Measurements from ENCODE around the gene CMIP.

CMIP gene

GRCh38 chr16:81752225-81752875 lies 307.7 kb downstream of the CMIP start:
- Histone ChIP-seq H2BK5ac (ENCODE audit: low read depth, low read length, poor library complexity, severe bottlenecking) (no peak overlapping the region), H2AK5ac (ENCODE audit: low read length, severe bottlenecking) (no peak overlapping the region), H3K27me3 (ENCODE audit: control insufficient read depth in 1 of 2, insufficient read depth in 1 of 2, low read length in 2 of 2) (no peaks in the 10 kb centered on the region), H3K4ac (ENCODE audit: low read depth in 1 of 2, low read length in 2 of 2) (no peak overlapping the region), H3K23ac (ENCODE audit: low read length in 2 of 2) (no peak overlapping the region), H3K79me1 (replicated peaks; ENCODE audit: low read length, poor library complexity, severe bottlenecking) (no peaks in the 10 kb centered on the region), H2BK15ac (ENCODE audit: low read depth, poor library complexity, severe bottlenecking) (no peak overlapping the region), H3K4me1 (ENCODE audit: control insufficient read depth, insufficient read depth, low read depth, low read length) (peaks cover 7% of the 10 kb centered on the region), H3K27ac (ENCODE audit: low read length, poor library complexity, severe bottlenecking) (no peak overlapping the region), H3K36me3 (ENCODE audit: control insufficient read depth in 1 of 2, insufficient read depth in 2 of 2, low read depth in 1 of 2, low read length in 2 of 2) (no peaks in the 10 kb centered on the region), H2AFZ (ENCODE audit: low read depth, low read length) (peak overlapping the region; percentile 78), H3K18ac (ENCODE audit: low read depth in 1 of 2, low read length in 2 of 2) (peak overlapping the region in 1 of 2 experiments; percentile 1), H4K91ac (ENCODE audit: low read length) (no peak overlapping the region), H2BK120ac (ENCODE audit: low read depth, low read length) (no peak overlapping the region), H3K9me3 (ENCODE audit: control insufficient read depth, low read length) (no peaks in the 10 kb centered on the region), H2BK12ac (ENCODE audit: low read length in 2 of 2) (no peak overlapping the region), H3K9ac (ENCODE audit: low read length) (no peak overlapping the region), H4K8ac (ENCODE audit: low read length) (peak overlapping the region; percentile 54), H3K4me2 (ENCODE audit: low read length, poor library complexity, severe bottlenecking) (no peak overlapping the region), H3K4me3 (ENCODE audit: insufficient read depth in 1 of 2, low read depth in 1 of 2, low read length in 2 of 2) (no peak overlapping the region), H3K14ac (ENCODE audit: low read length in 2 of 2) (no peak overlapping the region)
- DNase-seq, result no peak
- 62% methylated on average over 13 of the region's 13 CpGs for WGBS

- Histone ChIP-seq H3K27ac (ENCODE audit: low read length, poor library complexity, severe bottlenecking) (no peak overlapping the region), H3K27me3 (ENCODE audit: control insufficient read depth in 1 of 2, insufficient read depth in 1 of 2, low read length in 2 of 2) (no peaks in the 10 kb centered on the region), H3K4me1 (ENCODE audit: control insufficient read depth, insufficient read depth, low read depth, low read length) (peaks cover 7% of the 10 kb centered on the region), H2BK12ac (ENCODE audit: low read length in 2 of 2) (no peak overlapping the region), H3K23ac (ENCODE audit: low read length in 2 of 2) (no peak overlapping the region), H3K14ac (ENCODE audit: low read length in 2 of 2) (no peak overlapping the region), H3K4me3 (ENCODE audit: insufficient read depth in 1 of 2, low read depth in 1 of 2, low read length in 2 of 2) (no peak overlapping the region), H2BK15ac (ENCODE audit: low read depth, poor library complexity, severe bottlenecking) (no peak overlapping the region), H2BK120ac (ENCODE audit: low read depth, low read length) (no peak overlapping the region), H3K9ac (ENCODE audit: low read length) (no peak overlapping the region), H2AK5ac (ENCODE audit: low read length, severe bottlenecking) (no peak overlapping the region), H3K18ac (ENCODE audit: low read depth in 1 of 2, low read length in 2 of 2) (no peak overlapping the region), H3K79me1 (replicated peaks; ENCODE audit: low read length, poor library complexity, severe bottlenecking) (no peaks in the 10 kb centered on the region), H2AFZ (ENCODE audit: low read depth, low read length) (no peak overlapping the region), H4K8ac (ENCODE audit: low read length) (peak overlapping the region; percentile 54), H4K91ac (ENCODE audit: low read length) (no peak overlapping the region), H3K9me3 (ENCODE audit: control insufficient read depth, low read length) (no peaks in the 10 kb centered on the region), H3K36me3 (ENCODE audit: control insufficient read depth in 1 of 2, insufficient read depth in 2 of 2, low read depth in 1 of 2, low read length in 2 of 2) (no peaks in the 10 kb centered on the region), H3K4me2 (ENCODE audit: low read length, poor library complexity, severe bottlenecking) (no peak overlapping the region), H3K4ac (ENCODE audit: low read depth in 1 of 2, low read length in 2 of 2) (no peak overlapping the region), H2BK5ac (ENCODE audit: low read depth, low read length, poor library complexity, severe bottlenecking) (no peak overlapping the region)
- DNase-seq, result no peak
- 94% methylated on average over 7 of the region's 7 CpGs for whole genome bisulfite sequencing
Measured at GRCh38 chr16:81752876-81753227, 308.2 kb downstream of the CMIP start.

- H3K4ac ChIP-seq (ENCODE audit: low read depth in 1 of 2, low read length in 2 of 2), result no peak overlapping the region
- no peak overlapping the region for H3K14ac ChIP-seq (ENCODE audit: low read length in 2 of 2)
- H3K36me3 ChIP-seq (ENCODE audit: control insufficient read depth in 1 of 2, insufficient read depth in 2 of 2, low read depth in 1 of 2, low read length in 2 of 2), result no peaks in the 10 kb centered on the region
- no peaks in the 10 kb centered on the region for H3K9me3 ChIP-seq (ENCODE audit: control insufficient read depth, low read length)
- H3K79me1 ChIP-seq (replicated peaks; ENCODE audit: low read length, poor library complexity, severe bottlenecking), result no peaks in the 10 kb centered on the region
- H3K4me1 ChIP-seq (ENCODE audit: control insufficient read depth, insufficient read depth, low read depth, low read length), result peaks cover 7% of the 10 kb centered on the region
- H3K9ac ChIP-seq (ENCODE audit: low read length), result no peak overlapping the region
- no peak overlapping the region for H2BK120ac ChIP-seq (ENCODE audit: low read depth, low read length)
- H2BK12ac ChIP-seq (ENCODE audit: low read length in 2 of 2), result no peak overlapping the region
- H3K23ac ChIP-seq (ENCODE audit: low read length in 2 of 2), result no peak overlapping the region
- H3K4me2 ChIP-seq (ENCODE audit: low read length, poor library complexity, severe bottlenecking), result no peak overlapping the region
- H2BK5ac ChIP-seq (ENCODE audit: low read depth, low read length, poor library complexity, severe bottlenecking), result no peak overlapping the region
- H3K27ac ChIP-seq (ENCODE audit: low read length, poor library complexity, severe bottlenecking), result no peak overlapping the region
- H3K18ac ChIP-seq (ENCODE audit: low read depth in 1 of 2, low read length in 2 of 2), result no peak overlapping the region
- no peak overlapping the region for H2AK5ac ChIP-seq (ENCODE audit: low read length, severe bottlenecking)
- H4K8ac ChIP-seq (ENCODE audit: low read length), result no peak overlapping the region
- no peak overlapping the region for H2BK15ac ChIP-seq (ENCODE audit: low read depth, poor library complexity, severe bottlenecking)
- 88% methylated on average over 1 of the region's 1 CpG for WGBS
- no peak overlapping the region for H3K4me3 ChIP-seq (ENCODE audit: insufficient read depth in 1 of 2, low read depth in 1 of 2, low read length in 2 of 2)
- H3K27me3 ChIP-seq (ENCODE audit: control insufficient read depth in 1 of 2, insufficient read depth in 1 of 2, low read length in 2 of 2), result no peaks in the 10 kb centered on the region
- H2AFZ ChIP-seq (ENCODE audit: low read depth, low read length), result no peak overlapping the region
- H4K91ac ChIP-seq (ENCODE audit: low read length), result no peak overlapping the region
- no peak for DNase-seq
Measured at GRCh38 chr16:81754858-81755257, 310.2 kb downstream of the CMIP start.

- Histone ChIP-seq H2BK120ac (ENCODE audit: low read depth, low read length) (no peak overlapping the region), H3K4me1 (ENCODE audit: control insufficient read depth, insufficient read depth, low read depth, low read length) (peaks cover 7% of the 10 kb centered on the region), H3K23ac (ENCODE audit: low read length in 2 of 2) (no peak overlapping the region), H2BK12ac (ENCODE audit: low read length in 2 of 2) (no peak overlapping the region), H3K79me1 (replicated peaks; ENCODE audit: low read length, poor library complexity, severe bottlenecking) (no peaks in the 10 kb centered on the region), H2AFZ (ENCODE audit: low read depth, low read length) (no peak overlapping the region), H3K9ac (ENCODE audit: low read length) (no peak overlapping the region), H2AK5ac (ENCODE audit: low read length, severe bottlenecking) (no peak overlapping the region), H3K27ac (ENCODE audit: low read length, poor library complexity, severe bottlenecking) (no peak overlapping the region), H3K4me2 (ENCODE audit: low read length, poor library complexity, severe bottlenecking) (no peak overlapping the region), H3K9me3 (ENCODE audit: control insufficient read depth, low read length) (no peaks in the 10 kb centered on the region), H3K14ac (ENCODE audit: low read length in 2 of 2) (no peak overlapping the region), H3K18ac (ENCODE audit: low read depth in 1 of 2, low read length in 2 of 2) (no peak overlapping the region), H4K91ac (ENCODE audit: low read length) (no peak overlapping the region), H3K4ac (ENCODE audit: low read depth in 1 of 2, low read length in 2 of 2) (no peak overlapping the region), H4K8ac (ENCODE audit: low read length) (no peak overlapping the region), H3K4me3 (ENCODE audit: insufficient read depth in 1 of 2, low read depth in 1 of 2, low read length in 2 of 2) (no peak overlapping the region), H3K27me3 (ENCODE audit: control insufficient read depth in 1 of 2, insufficient read depth in 1 of 2, low read length in 2 of 2) (no peaks in the 10 kb centered on the region), H2BK5ac (ENCODE audit: low read depth, low read length, poor library complexity, severe bottlenecking) (no peak overlapping the region), H2BK15ac (ENCODE audit: low read depth, poor library complexity, severe bottlenecking) (no peak overlapping the region), H3K36me3 (ENCODE audit: control insufficient read depth in 1 of 2, insufficient read depth in 2 of 2, low read depth in 1 of 2, low read length in 2 of 2) (no peaks in the 10 kb centered on the region)
- WGBS, result 61% methylated on average over 12 of the region's 13 CpGs
- DNase-seq, result no peak
Measured at GRCh38 chr16:81755915-81756614, 311.5 kb downstream of the CMIP start.
